Tibial nerve (tissue), 4 donors: ENCODE measurements around the gene CNR2. TPM values are rescaled to one million over a fixed set of nuclear protein-coding genes. Genes with fewer than 3 reads are reported as not detected.
"Not testable (repeated sequence)": the region's sequence is repeated elsewhere in the genome, so short reads cannot be mapped to it uniquely, and the experiment has no call there.

Source experiments
- DNase-seq, 2 donors: peaks; one replicate each; pipeline ENCODE4 v3.0.0-alpha.2; 2019; ENCODE audit warnings: low spot score in 2 of 2
- H3K27ac ChIP-seq, 4 donors: fragments of 200-600 bp; sonication (generic) in 3 of 4; one replicate each; pipeline ENCODE4 v1.5.1; 2017 to 2019; ENCODE audit warnings: mild to moderate bottlenecking in 1 of 4
- H3K27me3 ChIP-seq, 2 donors: fragments of 200-600 bp; sonication (generic) in 1 of 2; one replicate each; pipeline versions ENCODE4 v1.5.1 to v1.6.0; 2017 to 2019
- H3K36me3 ChIP-seq, 3 donors: fragments of 200-600 bp; sonication (generic); one replicate each; pipeline ENCODE4 v1.5.1; 2018 to 2019
- H3K4me1 ChIP-seq, 4 donors: fragments of 200-600 bp; sonication (generic) in 3 of 4; one replicate each; pipeline ENCODE4 v1.5.1; 2017 to 2019
- H3K4me3 ChIP-seq, 4 donors: fragments of 200-600 bp; sonication (generic) in 3 of 4; one replicate each; pipeline ENCODE4 v1.5.1; 2017 to 2019; ENCODE audit warnings: mild to moderate bottlenecking in 1 of 4, moderate library complexity in 1 of 4
- H3K9me3 ChIP-seq, 4 donors: fragments of 200-600 bp; sonication (generic) in 3 of 4; one replicate each; pipeline ENCODE4 v1.5.1; 2017 to 2019
- CTCF ChIP-seq, 5 experiments: fragments of 200-600 bp in 3 of 5; fragments of 450-650 bp in 2 of 5; sonication (generic) in 3 of 5; IDR thresholded peaks; one replicate each; pipeline ENCODE4 v1.5.1; 2016 to 2019; ENCODE audit warnings: antibody characterized with exemption in 5 of 5, mild to moderate bottlenecking in 3 of 5, moderate library complexity in 2 of 5
- EP300 ChIP-seq, 2 donors: sonication (generic); formaldehyde crosslinking; IDR thresholded peaks; one replicate each; pipeline ENCODE4 v1.6.1; 2017; ENCODE audit warnings: antibody characterized with exemption in 2 of 2, mild to moderate bottlenecking in 1 of 2
- POLR2A ChIP-seq, 2 donors: fragments of 450-650 bp; IDR thresholded peaks; one replicate each; pipeline ENCODE4 v1.6.1; 2017; ENCODE audit warnings: antibody characterized with exemption in 2 of 2, mild to moderate bottlenecking in 2 of 2, moderate library complexity in 2 of 2
- WGBS, 2 donors: methylation state at CpG; one replicate each; pipeline ENCODE4 v1.1.5; 2018; 5-methylcytosine and 5-hydroxymethylcytosine counted together
- total RNA-seq, 4 donors: library from RNA; depleted of rRNA; stranded (reverse); fragments of >200 nt; gene quantifications; one replicate each; pipeline ENCODE4 v1.1.0, GENCODE V29; 2016

Gene CNR2
- total RNA-seq = not detected

GRCh38 chr1:23913212-23913880, at the start of gene CNR2:
CNR2 (minus strand) TSS chr1:23913362; CDS start chr1:23875617, 37,745 bp downstream.
- no peak for DNase-seq
- H3K4me3 ChIP-seq = peak within 1 kb of the TSS in 1 of 4 donors; percentile 24
- peak within 1 kb of the TSS in 1 of 4 donors; percentile 46 for H3K27ac ChIP-seq
- WGBS, 2 donors = 69 to 72% methylated on average over 7 of the region's 7 CpGs
- peaks cover 0 to 26% of the 10 kb centered on the region in 2 donors for H3K27me3 ChIP-seq
- TF ChIP-seq CTCF (IDR thresholded peaks at IDR 0.05) = no peak
- no peak for TF ChIP-seq POLR2A (IDR thresholded peaks at IDR 0.05)
- no peak for TF ChIP-seq EP300 (IDR thresholded peaks at IDR 0.05)
- no peaks in the 10 kb centered on the region for H3K9me3 ChIP-seq
- no peaks in the 10 kb centered on the region for H3K4me1 ChIP-seq
- no peaks in the 10 kb centered on the region for H3K36me3 ChIP-seq

GRCh38 chr1:23960291-23961020, 47.3 kb upstream of the CNR2 start:
- Histone ChIP-seq H3K27ac (peak overlapping the region; percentile 96 to 99 (median 98)), H3K4me3 (peak overlapping the region; percentile 53 to 93 (median 82)), H3K9me3 (no peaks in the 10 kb centered on the region), H3K4me1 (peaks cover 0 to 48% (median 6%) of the 10 kb centered on the region in 4 donors), H3K36me3 (peaks cover 0 to 27% (median 0%) of the 10 kb centered on the region in 3 donors), H3K27me3 (no peaks in the 10 kb centered on the region)
- 0 to 1% methylated on average over 15 of the region's 15 CpGs for WGBS, 2 donors
- TF ChIP-seq EP300 (IDR thresholded peaks at IDR 0.05) (no peak), CTCF (IDR thresholded peaks at IDR 0.05) (no peak)
- no peak for DNase-seq

DNA sequence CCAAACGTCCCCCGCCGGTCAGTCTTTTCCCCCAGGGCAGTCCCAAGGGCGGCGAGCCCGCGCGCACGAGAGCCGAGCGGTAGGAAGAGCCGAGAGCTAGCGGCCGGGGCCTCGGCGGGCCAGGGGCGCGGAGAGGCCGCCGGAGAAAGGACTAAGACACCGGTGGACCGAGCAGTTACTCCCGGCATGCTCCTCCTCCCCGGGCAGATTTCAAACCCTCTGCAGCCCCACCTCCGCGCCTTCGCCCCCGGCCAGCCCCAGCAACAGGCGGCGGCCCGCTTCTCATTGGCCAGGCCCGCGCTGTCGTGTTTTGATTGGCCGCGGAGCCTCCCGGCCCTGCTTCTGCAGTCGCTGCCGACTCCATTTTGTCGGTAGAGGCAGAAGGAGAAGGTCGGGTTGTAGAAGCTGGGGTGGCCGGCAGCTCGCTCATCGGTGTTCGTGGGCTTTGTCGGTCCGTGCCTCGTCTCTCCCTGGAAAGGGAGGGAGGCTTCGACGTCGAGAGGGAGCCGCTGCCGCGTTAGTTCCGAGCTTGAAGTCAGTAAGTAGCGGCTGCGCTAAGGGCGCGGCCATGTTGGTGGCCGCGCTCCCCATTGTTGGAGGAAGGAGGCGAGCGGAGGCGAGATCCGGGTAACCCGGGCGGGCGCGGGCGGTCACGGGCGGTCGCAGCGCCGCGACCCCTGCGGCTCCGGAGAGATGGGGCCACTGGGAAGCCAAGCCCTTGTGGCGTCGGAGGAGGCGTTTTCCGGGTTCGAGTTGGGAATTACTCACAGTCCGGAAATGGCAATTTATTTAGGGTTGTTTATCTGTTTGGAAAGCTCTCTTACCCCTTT, 46.5 kb upstream of the CNR2 start, which contains the start of gene PNRC2:
Gene PNRC2, plus strand, starts transcription at position 368 of the 830 bp plus-strand sequence. CDS start 1,630 bp downstream, outside the sequence.
- 1% methylated on average over 38 to 62 of the region's 84 CpGs for WGBS, 2 donors
- Histone ChIP-seq H3K27ac (peak within 1 kb of the TSS; percentile 96 to 99 (median 98)), H3K4me3 (peak within 1 kb of the TSS; percentile 53 to 93 (median 82)), H3K27me3 (no peaks in the 10 kb centered on the region), H3K36me3 (peaks cover 0 to 21% (median 0%) of the 10 kb centered on the region in 3 donors), H3K4me1 (peaks cover 0 to 41% (median 3%) of the 10 kb centered on the region in 4 donors), H3K9me3 (no peaks in the 10 kb centered on the region)
- DNase-seq = peak; percentile 93 to 95
- TF ChIP-seq CTCF (IDR thresholded peaks at IDR 0.05) (peak in 2 of 5 experiments; percentile 31 to 46), POLR2A (IDR thresholded peaks at IDR 0.05) (peak; percentile 96 to 97), EP300 (IDR thresholded peaks at IDR 0.05) (peak in 1 of 2 donors; percentile 100)

GRCh38 chr1:23958810-23959460, 45.8 kb upstream of the CNR2 start:
- Histone ChIP-seq H3K4me1 (peaks cover 0 to 33% (median 0%) of the 10 kb centered on the region in 4 donors), H3K9me3 (no peaks in the 10 kb centered on the region), H3K4me3 (peak overlapping the region; percentile 53 to 93 (median 82)), H3K27me3 (no peaks in the 10 kb centered on the region), H3K27ac (peak overlapping the region; percentile 96 to 99 (median 98)), H3K36me3 (peaks cover 0 to 14% (median 0%) of the 10 kb centered on the region in 3 donors)
- 0 to 2% methylated on average over 27 to 30 of the region's 30 CpGs for WGBS, 2 donors
- TF ChIP-seq CTCF (IDR thresholded peaks at IDR 0.05) = peak; percentile 15 to 46 (median 37)
- TF ChIP-seq POLR2A (IDR thresholded peaks at IDR 0.05) = peak in 1 of 2 donors; percentile 31
- peak in 1 of 2 donors; percentile 54 for TF ChIP-seq EP300 (IDR thresholded peaks at IDR 0.05)
- DNase-seq = peak; percentile 51 to 70

GRCh38 chr1:23958040-23958809, 45.1 kb upstream of the CNR2 start:
- H3K36me3 ChIP-seq, DNase-seq, H3K27me3 ChIP-seq, H3K9me3 ChIP-seq: not testable (repeated sequence)
- WGBS, 2 donors = 59 to 62% methylated on average over 19 of the region's 19 CpGs
- H3K27ac ChIP-seq = peak overlapping the region; percentile 96 to 99 (median 98)
- H3K4me3 ChIP-seq = peak overlapping the region; percentile 53 to 93 (median 82)
- peaks cover 0 to 26% (median 0%) of the 10 kb centered on the region in 4 donors for H3K4me1 ChIP-seq
